KMS-11 (cell line): Measurements from ENCODE around the gene TGFB2.

Source experiments
- H2AFZ ChIP-seq: fragments of 200-600 bp; sonication (generic); 2 replicates; pipeline ENCODE4 v1.6.1; 2016; ENCODE audit warnings: antibody characterized with exemption, mixed run types, low read depth
- H3K27ac ChIP-seq: fragments of 200-600 bp; sonication (generic); 2 replicates; pipeline ENCODE4 v1.6.1; 2016; ENCODE audit warnings: mild to moderate bottlenecking, mixed run types
- H3K27me3 ChIP-seq: fragments of 200-600 bp; sonication (generic); 2 replicates; pipeline ENCODE4 v1.6.1; 2017; ENCODE audit warnings: mild to moderate bottlenecking, low read depth, mixed run types, moderate library complexity; ENCODE audit not compliant: insufficient read depth
- H3K36me3 ChIP-seq: fragments of 200-600 bp; sonication (generic); 2 replicates; pipeline ENCODE4 v1.6.1; 2017; ENCODE audit warnings: mild to moderate bottlenecking, mixed run types; ENCODE audit not compliant: insufficient read depth
- H3K4me1 ChIP-seq: fragments of 200-600 bp; sonication (generic); 2 replicates; pipeline ENCODE4 v1.6.1; 2016; ENCODE audit warnings: mild to moderate bottlenecking, low read depth, mixed run types; ENCODE audit not compliant: poor library complexity, severe bottlenecking
- H3K4me2 ChIP-seq: fragments of 200-600 bp; sonication (generic); 2 replicates; pipeline ENCODE4 v1.7.0; 2016; ENCODE audit warnings: mild to moderate bottlenecking, mixed run types
- H3K4me3 ChIP-seq: fragments of 200-600 bp; sonication (generic); IDR thresholded peaks from 2 replicates; pipeline ENCODE4 v1.6.1; 2017; ENCODE audit warnings: low read depth, low read length, mixed read lengths; ENCODE audit not compliant: insufficient read depth
- H3K79me2 ChIP-seq: fragments of 200-600 bp; sonication (generic); 2 replicates; pipeline ENCODE4 v1.6.1; 2016; ENCODE audit warnings: low read depth, mixed run types; ENCODE audit not compliant: insufficient read depth
- H3K9ac ChIP-seq: fragments of 200-600 bp; sonication (generic); 2 replicates; pipeline ENCODE4 v1.6.1; 2016; ENCODE audit warnings: mild to moderate bottlenecking, mixed run types
- H4K20me1 ChIP-seq: fragments of 200-600 bp; sonication (generic); 2 replicates; pipeline ENCODE4 v1.6.1; 2016; ENCODE audit warnings: mild to moderate bottlenecking, mixed run types; ENCODE audit not compliant: insufficient read depth
- CTCF ChIP-seq: fragments of 200-600 bp; sonication (generic); conservative IDR thresholded peaks from 2 replicates; pipeline ENCODE4 v1.6.1; 2017; ENCODE audit warnings: low read depth, mild to moderate bottlenecking, antibody characterized with exemption, low read length, moderate library complexity, mixed read lengths

TGFB2 gene

DNA sequence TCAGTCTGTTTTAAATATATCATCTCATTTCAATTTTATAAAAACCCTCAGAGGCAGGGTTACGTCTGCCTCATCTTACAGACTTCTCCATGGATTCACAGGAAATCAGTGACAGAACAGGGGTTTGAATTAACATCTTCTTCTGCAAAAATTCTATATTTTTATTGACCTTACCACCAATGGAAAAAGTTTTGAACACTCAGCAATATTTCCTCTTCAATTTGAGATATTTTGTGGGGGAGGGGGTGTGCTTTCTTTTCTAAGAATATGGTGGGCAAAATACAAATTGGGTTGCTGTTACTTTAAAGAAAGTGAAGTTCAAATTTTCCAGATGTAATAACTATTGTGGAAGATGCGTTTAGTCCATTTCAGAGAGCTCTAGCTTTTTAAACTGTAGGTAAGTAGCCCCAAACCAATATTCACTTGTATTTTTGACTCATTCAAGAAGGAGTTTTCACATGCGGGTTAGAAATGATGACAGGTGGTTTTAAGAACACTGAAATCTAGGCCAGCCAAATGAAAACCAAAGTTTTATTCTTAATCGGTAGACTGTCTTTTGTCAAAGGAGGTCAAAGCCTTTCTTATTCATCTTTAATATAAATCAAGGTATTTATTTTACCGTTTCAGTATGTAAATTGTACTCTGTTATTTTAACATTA is 17.4 kb downstream of the TGFB2 start:
- no peak overlapping the region for H3K4me3 ChIP-seq
- H3K4me2 ChIP-seq = no peak overlapping the region
- no peaks in the 10 kb centered on the region for H3K79me2 ChIP-seq
- H2AFZ ChIP-seq = no peak overlapping the region
- H3K36me3 ChIP-seq = no peaks in the 10 kb centered on the region
- H3K27me3 ChIP-seq = no peaks in the 10 kb centered on the region
- no peak for TF ChIP-seq CTCF
- H3K27ac ChIP-seq = no peak overlapping the region
- H3K4me1 ChIP-seq = peaks cover 5% of the 10 kb centered on the region
- no peaks in the 10 kb centered on the region for H4K20me1 ChIP-seq
- H3K9ac ChIP-seq = no peak overlapping the region

DNA sequence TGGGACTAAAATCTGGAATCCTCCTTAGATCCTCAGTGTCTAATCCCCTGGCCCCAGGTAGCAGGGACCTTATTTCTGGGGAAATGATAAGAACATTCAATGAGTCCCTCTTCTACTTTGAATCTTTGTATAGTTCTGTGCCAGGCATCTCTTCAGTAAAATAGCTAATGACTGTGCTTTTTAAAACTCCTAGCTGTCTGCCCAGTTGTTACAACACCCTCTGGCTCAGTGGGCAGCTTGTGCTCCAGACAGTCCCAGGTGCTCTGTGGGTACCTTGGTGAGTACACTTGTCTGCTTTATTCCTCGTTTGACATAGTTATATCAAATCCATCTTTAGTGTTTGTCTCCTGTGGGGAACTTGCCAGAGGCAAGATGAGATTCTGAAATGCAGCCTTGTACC is 18.0 kb downstream of the TGFB2 start:
- Histone ChIP-seq H3K36me3 (no peaks in the 10 kb centered on the region), H3K4me2 (no peak overlapping the region), H3K79me2 (no peaks in the 10 kb centered on the region), H3K27me3 (no peaks in the 10 kb centered on the region), H2AFZ (no peak overlapping the region), H4K20me1 (no peaks in the 10 kb centered on the region), H3K4me1 (peaks cover 5% of the 10 kb centered on the region), H3K9ac (no peak overlapping the region), H3K27ac (no peak overlapping the region), H3K4me3 (no peak overlapping the region)
- no peak for TF ChIP-seq CTCF

GRCh38 chr1:218364028-218364710 is 19.0 kb downstream of the TGFB2 start:
- Histone ChIP-seq H3K36me3 (no peaks in the 10 kb centered on the region), H3K4me1 (peaks cover 5% of the 10 kb centered on the region), H4K20me1 (no peaks in the 10 kb centered on the region), H3K4me2 (no peak overlapping the region), H3K79me2 (no peaks in the 10 kb centered on the region), H3K9ac (no peak overlapping the region), H2AFZ (no peak overlapping the region), H3K27me3 (no peaks in the 10 kb centered on the region), H3K4me3 (no peak overlapping the region), H3K27ac (no peak overlapping the region)
- TF ChIP-seq CTCF = no peak

GRCh38 chr1:218365226-218365999 is 20.3 kb downstream of the TGFB2 start:
- H3K4me1 ChIP-seq = peaks cover 13% of the 10 kb centered on the region
- no peak overlapping the region for H3K27ac ChIP-seq
- H4K20me1 ChIP-seq = no peaks in the 10 kb centered on the region
- no peaks in the 10 kb centered on the region for H3K36me3 ChIP-seq
- no peaks in the 10 kb centered on the region for H3K27me3 ChIP-seq
- no peak overlapping the region for H3K4me3 ChIP-seq
- H2AFZ ChIP-seq = no peak overlapping the region
- H3K9ac ChIP-seq = no peak overlapping the region
- H3K4me2 ChIP-seq = no peak overlapping the region
- no peaks in the 10 kb centered on the region for H3K79me2 ChIP-seq
- TF ChIP-seq CTCF = no peak
